Measurements from ENCODE around the gene HECTD4. TPM values are rescaled to one million over a fixed set of nuclear protein-coding genes. Genes with fewer than 3 reads are reported as not detected.
A peak's percentile ranks its signal among the peaks of the same experiment; 100 is the strongest.
"Not testable (repeated sequence)": the region's sequence is repeated elsewhere in the genome, so short reads cannot be mapped to it uniquely, and the experiment has no call there.

Gene HECTD4
- total RNA-seq, 2 experiments from 2014 or later, result 34.5 to 62.4 TPM

DNA sequence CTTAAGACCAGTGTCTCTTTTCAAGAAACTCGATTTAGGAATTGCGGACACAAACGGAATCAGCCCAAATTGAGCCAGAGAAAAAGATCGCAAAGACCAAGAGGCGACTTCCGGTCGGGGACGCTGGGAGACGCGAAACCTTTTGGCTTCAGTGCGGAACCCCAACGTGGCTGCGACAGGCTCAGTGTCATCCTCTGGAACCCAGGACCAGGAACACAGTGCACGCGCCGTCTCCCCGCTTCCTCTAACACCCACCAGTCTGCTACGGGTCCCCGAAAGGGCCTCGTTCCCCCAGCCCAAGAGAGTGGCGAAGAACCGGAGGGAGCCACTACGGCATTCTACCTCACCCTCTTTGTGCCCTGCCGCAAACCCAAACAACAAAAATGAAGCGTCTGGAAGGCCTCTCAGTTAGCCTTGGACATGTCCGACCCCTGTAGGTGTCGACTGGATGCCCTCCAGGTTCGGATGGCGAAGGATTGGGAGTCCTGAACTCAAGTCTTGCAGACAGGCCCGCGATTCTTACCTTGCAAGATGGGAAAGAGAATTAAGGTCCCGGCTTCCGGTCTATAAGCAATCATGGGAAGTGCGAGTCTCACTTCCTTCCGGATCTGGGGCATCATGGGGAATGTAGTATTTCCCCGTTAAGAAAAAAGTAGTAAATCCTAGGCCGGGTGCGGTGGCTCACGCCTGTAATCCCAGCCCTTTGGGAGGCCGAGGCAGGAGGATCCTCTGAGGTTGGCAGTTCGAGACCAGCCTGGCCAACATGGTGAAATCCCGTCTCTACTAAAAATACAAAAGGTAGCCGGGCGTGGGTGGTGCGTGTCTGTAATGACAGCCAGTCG lies 27.1 kb upstream of the HECTD4 start, which contains the start of gene RPL6:
RPL6 (minus strand) TSS at position 542 of the 842 bp plus-strand sequence. CDS start 949 bp downstream, outside the sequence.
- no peaks in the 10 kb centered on the region for H3K9me3 ChIP-seq (ENCODE audit: low read length)
- peaks cover 27% of the 10 kb centered on the region for H4K20me1 ChIP-seq (ENCODE audit: insufficient read depth, low read length)
- no peak for TF ChIP-seq EZH2phosphoT487 (IDR thresholded peaks at IDR 0.05; ENCODE audit: borderline replicate concordance, low read depth, low read length)
- TF ChIP-seq, protein P1, sequence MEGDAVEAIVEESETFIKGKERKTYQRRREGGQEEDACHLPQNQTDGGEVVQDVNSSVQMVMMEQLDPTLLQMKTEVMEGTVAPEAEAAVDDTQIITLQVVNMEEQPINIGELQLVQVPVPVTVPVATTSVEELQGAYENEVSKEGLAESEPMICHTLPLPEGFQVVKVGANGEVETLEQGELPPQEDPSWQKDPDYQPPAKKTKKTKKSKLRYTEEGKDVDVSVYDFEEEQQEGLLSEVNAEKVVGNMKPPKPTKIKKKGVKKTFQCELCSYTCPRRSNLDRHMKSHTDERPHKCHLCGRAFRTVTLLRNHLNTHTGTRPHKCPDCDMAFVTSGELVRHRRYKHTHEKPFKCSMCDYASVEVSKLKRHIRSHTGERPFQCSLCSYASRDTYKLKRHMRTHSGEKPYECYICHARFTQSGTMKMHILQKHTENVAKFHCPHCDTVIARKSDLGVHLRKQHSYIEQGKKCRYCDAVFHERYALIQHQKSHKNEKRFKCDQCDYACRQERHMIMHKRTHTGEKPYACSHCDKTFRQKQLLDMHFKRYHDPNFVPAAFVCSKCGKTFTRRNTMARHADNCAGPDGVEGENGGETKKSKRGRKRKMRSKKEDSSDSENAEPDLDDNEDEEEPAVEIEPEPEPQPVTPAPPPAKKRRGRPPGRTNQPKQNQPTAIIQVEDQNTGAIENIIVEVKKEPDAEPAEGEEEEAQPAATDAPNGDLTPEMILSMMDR (conservative IDR thresholded peaks at IDR 0.05; ENCODE audit: low read length), result no peak
- no TSS peak for BruUV-seq (replicated peaks)
- H3K9me2 ChIP-seq (ENCODE audit: insufficient read depth, low read length), result no peaks in the 10 kb centered on the region
- intact Hi-C loops (cut with micrococcal nuclease; ENCODE audit: unreplicated experiment), result loop anchor here (1.0 to 2.0 kb wide), 2 partner anchors 9 to 394 kb away; partner anchors contain the start of gene PTPN11
- H3K4me3 ChIP-seq (ENCODE audit: low read depth, low read length, poor library complexity, severe bottlenecking), result peak within 1 kb of the TSS; percentile 81
- H3K36me3 ChIP-seq (ENCODE audit: insufficient read depth, low read length), result peaks cover 50% of the 10 kb centered on the region
- H3K4me2 ChIP-seq (ENCODE audit: low read length), result peak within 1 kb of the TSS; percentile 95
- ChIA-PET POLR2A (no interaction called here), CTCF (ENCODE audit: unreplicated experiment) (no interaction called here)
- peak; percentile 94 for DNase-seq (ENCODE audit: low spot score)
- H3K27ac ChIP-seq (ENCODE audit: low read depth, low read length, poor library complexity, severe bottlenecking), result peak within 1 kb of the TSS; percentile 70
- peak within 1 kb of the TSS; percentile 19; the same call in 1 of the 2 replicates for H2AFZ ChIP-seq (ENCODE audit: low read length)
- peaks cover 33% of the 10 kb centered on the region for H3K4me1 ChIP-seq (ENCODE audit: insufficient read depth, low read length, poor library complexity, severe bottlenecking)
- peaks cover 41% of the 10 kb centered on the region for H3K79me2 ChIP-seq (ENCODE audit: insufficient read depth, low read depth, low read length)

DNA sequence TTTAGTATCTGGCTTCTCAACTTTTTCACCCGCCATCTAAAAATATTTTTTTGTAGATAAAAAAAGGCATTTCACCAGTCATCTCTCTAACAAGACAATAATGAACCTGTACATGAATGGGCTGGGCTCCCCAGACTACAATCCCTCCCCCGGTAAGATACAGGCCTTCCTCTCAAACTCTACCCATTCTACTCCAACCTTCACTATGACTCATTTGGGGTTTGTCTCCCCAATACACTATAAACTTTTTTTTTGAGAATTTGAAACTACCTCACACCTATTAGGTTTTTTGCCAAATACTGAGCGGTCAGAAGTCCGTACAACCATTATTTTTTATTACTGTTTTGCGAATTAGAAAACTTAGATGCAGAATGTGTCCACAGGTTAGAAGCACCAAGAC lies 26.4 kb upstream of the HECTD4 start:
- no TSS peak for BruUV-seq (replicated peaks)
- intact Hi-C loops (cut with micrococcal nuclease; ENCODE audit: unreplicated experiment), result loop anchor here (1.0 to 2.0 kb wide), 3 partner anchors 10 to 463 kb away; partner anchors contain the start of gene PTPN11
- H3K4me1 ChIP-seq (ENCODE audit: insufficient read depth, low read length, poor library complexity, severe bottlenecking), result peaks cover 33% of the 10 kb centered on the region
- H3K9me2 ChIP-seq (ENCODE audit: insufficient read depth, low read length), result no peaks in the 10 kb centered on the region
- H3K9me3 ChIP-seq (ENCODE audit: low read length), result no peaks in the 10 kb centered on the region
- peaks cover 56% of the 10 kb centered on the region for H3K36me3 ChIP-seq (ENCODE audit: insufficient read depth, low read length)
- peak overlapping the region; percentile 81 for H3K4me3 ChIP-seq (ENCODE audit: low read depth, low read length, poor library complexity, severe bottlenecking)
- peak overlapping the region; percentile 70 for H3K27ac ChIP-seq (ENCODE audit: low read depth, low read length, poor library complexity, severe bottlenecking)
- H2AFZ ChIP-seq (ENCODE audit: low read length), result peak overlapping the region; percentile 19; the same call in 1 of the 2 replicates
- H3K79me2 ChIP-seq (ENCODE audit: insufficient read depth, low read depth, low read length), result peaks cover 41% of the 10 kb centered on the region
- H3K4me2 ChIP-seq (ENCODE audit: low read length), result peak overlapping the region; percentile 95
- ChIA-PET CTCF (ENCODE audit: unreplicated experiment) (no interaction called here), POLR2A (no interaction called here)
- H4K20me1 ChIP-seq (ENCODE audit: insufficient read depth, low read length), result peaks cover 29% of the 10 kb centered on the region
- no peak for DNase-seq (ENCODE audit: low spot score)
- TF ChIP-seq EZH2phosphoT487 (IDR thresholded peaks at IDR 0.05; ENCODE audit: borderline replicate concordance, low read depth, low read length), result no peak
- TF ChIP-seq, protein P1 (conservative IDR thresholded peaks at IDR 0.05; ENCODE audit: low read length), result no peak

DNA sequence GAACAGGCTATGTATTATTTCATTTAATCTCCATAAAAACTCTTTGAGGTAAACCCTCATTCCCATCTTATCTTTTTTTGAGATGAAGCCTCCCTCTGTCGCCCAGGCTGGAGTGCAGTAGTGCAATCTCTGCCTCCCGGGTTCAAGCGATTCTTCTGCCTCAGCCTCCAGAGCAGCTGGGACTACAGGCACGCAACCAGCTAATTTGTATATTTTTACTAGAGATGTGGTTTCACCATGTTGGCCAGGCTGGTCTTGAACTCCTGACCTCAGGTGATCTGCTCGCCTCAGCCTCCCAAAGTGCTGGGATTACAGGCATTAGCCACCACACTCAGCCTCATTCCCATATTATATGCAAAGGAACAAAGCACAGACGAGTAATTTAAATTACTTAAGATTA lies 25.5 kb upstream of the HECTD4 start:
- H2AFZ ChIP-seq (ENCODE audit: low read length); POLR2A ChIA-PET; H3K9me3 ChIP-seq (ENCODE audit: low read length); DNase-seq (ENCODE audit: low spot score); BruUV-seq (replicated peaks); CTCF ChIA-PET (ENCODE audit: unreplicated experiment); H3K9me2 ChIP-seq (ENCODE audit: insufficient read depth, low read length): not testable (repeated sequence)
- H3K36me3 ChIP-seq (ENCODE audit: insufficient read depth, low read length), result peaks cover 60% of the 10 kb centered on the region
- peaks cover 33% of the 10 kb centered on the region for H3K4me1 ChIP-seq (ENCODE audit: insufficient read depth, low read length, poor library complexity, severe bottlenecking)
- H3K4me3 ChIP-seq (ENCODE audit: low read depth, low read length, poor library complexity, severe bottlenecking), result peak overlapping the region; percentile 81
- intact Hi-C loops (cut with micrococcal nuclease; ENCODE audit: unreplicated experiment), result loop anchor here (1.0 to 2.0 kb wide), 2 partner anchors 393 to 462 kb away; no protein-coding TSS in a partner anchor
- H3K27ac ChIP-seq (ENCODE audit: low read depth, low read length, poor library complexity, severe bottlenecking), result peak overlapping the region; percentile 70
- H3K4me2 ChIP-seq (ENCODE audit: low read length), result peak overlapping the region; percentile 95
- peaks cover 29% of the 10 kb centered on the region for H4K20me1 ChIP-seq (ENCODE audit: insufficient read depth, low read length)
- H3K79me2 ChIP-seq (ENCODE audit: insufficient read depth, low read depth, low read length), result peaks cover 41% of the 10 kb centered on the region
